ENCODE data around the gene CYB561D1.
"Not testable (repeated sequence)": the region's sequence is repeated elsewhere in the genome, so short reads cannot be mapped to it uniquely, and the experiment has no call there.

Gene CYB561D1

DNA sequence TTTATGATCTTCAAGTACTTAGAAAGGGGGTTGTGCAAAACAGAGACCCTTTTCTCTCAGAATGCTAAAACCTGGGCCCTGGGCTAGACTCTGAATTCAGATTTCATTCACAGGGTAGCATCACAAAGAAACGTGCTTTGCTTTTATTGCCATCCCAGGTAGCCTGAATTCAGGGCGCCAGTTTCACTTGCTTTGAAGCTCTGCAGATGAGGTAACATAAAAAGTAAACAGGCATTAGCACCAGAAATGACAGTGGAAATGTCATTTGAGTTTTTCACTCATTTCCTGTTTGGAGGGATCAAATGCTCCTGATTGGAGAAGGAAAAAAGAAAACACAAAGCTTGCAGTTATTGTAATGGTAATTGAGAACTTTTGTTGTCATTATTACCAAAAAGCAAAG lies 25.0 kb upstream of the CYB561D1 start:
- Histone ChIP-seq H3K4me3 (ENCODE audit: low read depth in 1 of 2, low read length in 2 of 2) (no peak overlapping the region), H3K36me3 (ENCODE audit: control insufficient read depth in 1 of 2, insufficient read depth in 2 of 2, low read length in 2 of 2) (no peaks in the 10 kb centered on the region), H3K9me3 (ENCODE audit: control insufficient read depth in 1 of 2, low read length in 2 of 2) (no peaks in the 10 kb centered on the region), H3K27ac (ENCODE audit: low read length) (no peak overlapping the region), H3K4me1 (ENCODE audit: control insufficient read depth in 1 of 2, insufficient read depth in 2 of 2, low read length in 2 of 2) (peaks cover 0 to 9% of the 10 kb centered on the region in 2 donors), H3K27me3 (ENCODE audit: low read depth, low read length) (peaks cover 5% of the 10 kb centered on the region)

DNA sequence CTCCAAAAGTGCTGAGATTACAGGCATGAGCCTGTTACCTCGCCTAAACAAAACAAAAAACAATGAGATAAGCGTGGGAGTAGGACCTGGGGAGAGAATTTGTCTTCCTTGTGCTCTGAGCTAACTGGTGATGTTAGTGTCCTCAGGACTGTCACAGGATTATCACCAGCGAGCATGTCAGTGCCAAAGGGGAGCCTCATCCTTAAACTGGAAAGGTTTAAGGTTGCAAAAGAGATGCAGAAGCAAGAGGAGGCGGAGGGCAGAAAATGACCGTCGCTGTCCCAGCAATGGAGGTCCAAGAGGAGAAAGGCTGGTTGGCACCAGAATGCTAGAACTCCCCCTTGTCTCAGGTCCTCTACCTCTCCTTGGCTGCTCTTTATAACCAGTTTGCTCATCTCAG lies 23.6 kb upstream of the CYB561D1 start:
- H3K4me1 ChIP-seq (ENCODE audit: control insufficient read depth in 1 of 2, insufficient read depth in 2 of 2, low read length in 2 of 2): peaks cover 0 to 5% of the 10 kb centered on the region in 2 donors
- no peaks in the 10 kb centered on the region for H3K36me3 ChIP-seq (ENCODE audit: control insufficient read depth in 1 of 2, insufficient read depth in 2 of 2, low read length in 2 of 2)
- no peak overlapping the region for H3K4me3 ChIP-seq (ENCODE audit: low read depth in 1 of 2, low read length in 2 of 2)
- H3K27ac ChIP-seq (ENCODE audit: low read length): no peak overlapping the region
- no peaks in the 10 kb centered on the region for H3K9me3 ChIP-seq (ENCODE audit: control insufficient read depth in 1 of 2, low read length in 2 of 2)
- H3K27me3 ChIP-seq (ENCODE audit: low read depth, low read length): peaks cover 5% of the 10 kb centered on the region

DNA sequence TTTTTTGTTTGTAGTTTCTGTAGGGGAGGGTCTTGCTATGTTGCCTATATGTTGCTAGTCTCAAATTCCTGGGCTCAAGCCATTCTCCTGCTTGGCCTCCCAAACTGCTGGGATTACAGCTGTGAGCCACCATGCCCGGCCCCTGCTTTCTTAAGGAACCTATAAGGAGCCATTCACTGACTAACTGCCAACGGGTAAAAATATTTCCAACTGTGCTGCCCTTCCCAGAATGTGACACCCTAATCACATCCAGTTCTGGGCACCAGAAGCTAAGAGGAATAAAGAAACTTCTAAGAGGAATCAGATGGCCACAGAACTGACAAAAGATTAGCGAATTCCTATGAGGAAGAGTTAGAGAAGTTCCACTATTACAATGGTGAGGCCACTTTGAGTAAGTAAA lies 21.1 kb upstream of the CYB561D1 start:
- H3K36me3 ChIP-seq (ENCODE audit: control insufficient read depth in 1 of 2, insufficient read depth in 2 of 2, low read length in 2 of 2): no peaks in the 10 kb centered on the region
- no peaks in the 10 kb centered on the region for H3K9me3 ChIP-seq (ENCODE audit: control insufficient read depth in 1 of 2, low read length in 2 of 2)
- no peaks in the 10 kb centered on the region for H3K27me3 ChIP-seq (ENCODE audit: low read depth, low read length)
- H3K4me1 ChIP-seq (ENCODE audit: control insufficient read depth in 1 of 2, insufficient read depth in 2 of 2, low read length in 2 of 2): peaks cover 0 to 1% of the 10 kb centered on the region in 2 donors
- H3K4me3 ChIP-seq (ENCODE audit: low read depth in 1 of 2, low read length in 2 of 2): no peak overlapping the region
- H3K27ac ChIP-seq (ENCODE audit: low read length): no peak overlapping the region

DNA sequence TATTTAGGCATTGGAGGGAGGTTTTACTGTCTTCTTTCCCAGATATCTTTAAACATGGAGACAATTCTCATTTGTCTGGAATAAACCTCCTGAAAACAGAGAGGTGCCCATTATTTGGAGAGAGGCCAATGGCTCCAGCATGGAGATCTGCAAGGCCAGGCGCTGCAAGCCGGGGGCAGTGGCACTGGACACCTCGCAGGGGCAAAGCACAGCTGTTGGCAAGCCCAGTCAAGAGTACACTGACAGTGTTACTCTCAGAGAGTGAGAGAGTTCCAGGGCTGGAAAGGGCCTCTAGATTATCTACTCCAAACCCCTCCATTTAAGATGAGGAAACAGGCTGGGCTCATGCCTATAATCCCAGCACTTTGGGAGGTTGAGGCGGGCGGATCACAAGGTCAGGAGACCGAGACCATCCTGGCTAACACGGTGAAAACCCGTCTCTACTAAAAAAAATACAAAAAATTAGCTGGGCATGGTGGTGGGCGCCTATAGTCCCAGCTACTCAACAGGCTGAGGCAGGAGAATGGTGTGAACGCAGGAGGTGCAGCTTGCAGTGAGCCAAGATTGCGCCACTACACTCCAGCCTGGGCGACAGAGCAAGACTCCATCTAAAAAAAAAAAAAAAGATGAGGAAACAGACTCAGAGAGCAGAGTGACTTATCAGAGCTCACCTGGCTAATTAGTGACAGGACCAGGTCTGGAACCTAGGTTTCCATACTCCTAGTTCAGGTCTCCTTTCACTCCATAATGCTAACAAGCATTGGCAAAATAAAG lies 20.4 kb upstream of the CYB561D1 start:
- not testable (repeated sequence) for H3K4me1 ChIP-seq (ENCODE audit: control insufficient read depth in 1 of 2, insufficient read depth in 2 of 2, low read length in 2 of 2); H3K4me3 ChIP-seq (ENCODE audit: low read depth in 1 of 2, low read length in 2 of 2); H3K27ac ChIP-seq (ENCODE audit: low read length); H3K36me3 ChIP-seq (ENCODE audit: control insufficient read depth in 1 of 2, insufficient read depth in 2 of 2, low read length in 2 of 2); H3K27me3 ChIP-seq (ENCODE audit: low read depth, low read length); H3K9me3 ChIP-seq (ENCODE audit: control insufficient read depth in 1 of 2, low read length in 2 of 2)

DNA sequence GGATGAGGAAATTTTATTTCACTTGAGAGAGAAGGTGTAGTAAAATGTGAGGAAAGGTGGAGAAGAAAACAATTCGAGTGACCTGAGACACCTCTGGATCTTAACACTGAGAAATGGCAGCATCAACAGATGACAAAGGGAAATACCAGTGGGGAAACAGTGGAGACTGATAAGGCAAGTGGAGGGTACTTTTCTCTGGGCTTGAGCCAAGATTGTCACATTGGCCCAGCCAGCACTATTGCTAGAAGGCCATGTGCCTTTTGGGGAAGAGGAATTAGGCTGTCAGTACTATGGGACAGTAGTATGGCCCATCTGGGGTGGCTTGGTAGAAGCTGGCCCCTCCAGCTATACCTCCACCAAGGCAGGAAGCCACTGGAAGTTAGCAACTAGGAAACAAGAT lies 19.2 kb upstream of the CYB561D1 start:
- no peak overlapping the region for H3K27ac ChIP-seq (ENCODE audit: low read length)
- no peaks in the 10 kb centered on the region for H3K9me3 ChIP-seq (ENCODE audit: control insufficient read depth in 1 of 2, low read length in 2 of 2)
- no peaks in the 10 kb centered on the region for H3K4me1 ChIP-seq (ENCODE audit: control insufficient read depth in 1 of 2, insufficient read depth in 2 of 2, low read length in 2 of 2)
- H3K27me3 ChIP-seq (ENCODE audit: low read depth, low read length): no peaks in the 10 kb centered on the region
- no peak overlapping the region for H3K4me3 ChIP-seq (ENCODE audit: low read depth in 1 of 2, low read length in 2 of 2)
- H3K36me3 ChIP-seq (ENCODE audit: control insufficient read depth in 1 of 2, insufficient read depth in 2 of 2, low read length in 2 of 2): peaks cover 0 to 3% of the 10 kb centered on the region in 2 donors

DNA sequence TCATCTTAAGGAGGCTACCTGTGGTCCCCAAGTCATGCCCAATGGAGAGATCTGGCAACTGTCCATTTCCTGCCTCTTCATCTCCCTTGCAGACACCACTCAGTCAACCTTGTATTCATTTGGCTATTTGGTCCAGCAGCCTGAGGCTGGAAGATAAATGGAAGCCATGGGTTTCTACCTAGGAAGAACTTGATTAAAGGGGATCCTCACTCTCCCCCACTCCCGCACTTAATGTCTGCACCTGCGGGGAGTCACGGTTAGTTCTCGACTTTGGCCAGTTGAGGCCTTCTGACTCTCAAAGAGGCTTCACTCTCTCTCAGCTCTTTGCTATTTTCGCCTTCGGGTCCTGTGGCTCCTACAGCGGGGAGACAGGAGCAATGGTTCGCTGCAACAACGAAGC lies 18.6 kb upstream of the CYB561D1 start:
- no peak overlapping the region for H3K27ac ChIP-seq (ENCODE audit: low read length)

DNA sequence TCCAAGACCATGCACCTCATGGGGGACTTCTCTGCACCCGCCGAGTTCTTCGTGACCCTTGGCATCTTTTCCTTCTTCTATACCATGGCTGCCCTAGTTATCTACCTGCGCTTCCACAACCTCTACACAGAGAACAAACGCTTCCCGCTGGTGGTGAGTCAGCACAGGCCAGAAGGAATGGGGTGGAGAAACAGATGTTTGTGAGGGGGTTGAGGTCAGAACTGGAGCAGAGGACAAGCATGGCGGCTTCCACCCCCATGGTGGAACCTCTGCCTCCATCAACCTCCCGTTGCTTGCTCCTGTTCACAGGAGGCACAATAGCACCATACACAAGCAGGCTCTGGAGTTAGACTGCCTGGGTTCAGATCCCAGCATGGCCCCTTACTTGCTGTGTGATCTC lies 17.1 kb upstream of the CYB561D1 start:
- H3K36me3 ChIP-seq (ENCODE audit: control insufficient read depth in 1 of 2, insufficient read depth in 2 of 2, low read length in 2 of 2): peaks cover 0 to 15% of the 10 kb centered on the region in 2 donors
- no peaks in the 10 kb centered on the region for H3K27me3 ChIP-seq (ENCODE audit: low read depth, low read length)
- H3K27ac ChIP-seq (ENCODE audit: low read length): no peak overlapping the region
- no peaks in the 10 kb centered on the region for H3K4me1 ChIP-seq (ENCODE audit: control insufficient read depth in 1 of 2, insufficient read depth in 2 of 2, low read length in 2 of 2)
- no peak overlapping the region for H3K4me3 ChIP-seq (ENCODE audit: low read depth in 1 of 2, low read length in 2 of 2)
- H3K9me3 ChIP-seq (ENCODE audit: control insufficient read depth in 1 of 2, low read length in 2 of 2): no peaks in the 10 kb centered on the region

More for the DNA sequence above, 18.6 kb upstream of the CYB561D1 start:
- Histone ChIP-seq H3K4me3 (ENCODE audit: low read depth in 1 of 2, low read length in 2 of 2) (no peak overlapping the region), H3K27me3 (ENCODE audit: low read depth, low read length) (no peaks in the 10 kb centered on the region), H3K4me1 (ENCODE audit: control insufficient read depth in 1 of 2, insufficient read depth in 2 of 2, low read length in 2 of 2) (no peaks in the 10 kb centered on the region), H3K36me3 (ENCODE audit: control insufficient read depth in 1 of 2, insufficient read depth in 2 of 2, low read length in 2 of 2) (peaks cover 0 to 8% of the 10 kb centered on the region in 2 donors), H3K9me3 (ENCODE audit: control insufficient read depth in 1 of 2, low read length in 2 of 2) (no peaks in the 10 kb centered on the region)

DNA sequence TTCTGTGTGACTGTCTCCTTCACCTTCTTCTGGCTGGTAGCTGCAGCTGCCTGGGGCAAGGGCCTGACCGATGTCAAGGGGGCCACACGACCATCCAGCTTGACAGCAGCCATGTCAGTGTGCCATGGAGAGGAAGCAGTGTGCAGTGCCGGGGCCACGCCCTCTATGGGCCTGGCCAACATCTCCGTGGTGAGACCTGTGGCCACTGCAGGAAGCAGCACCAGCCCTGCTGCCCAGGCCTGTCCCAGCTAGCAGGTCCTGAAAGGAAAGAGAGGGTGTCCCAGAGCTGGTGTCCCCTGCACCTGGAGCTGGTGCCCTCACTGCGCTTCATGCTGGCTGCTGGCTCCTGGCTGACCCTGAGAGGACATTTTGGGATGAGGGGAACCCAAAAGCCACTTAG lies 16.1 kb upstream of the CYB561D1 start:
- Histone ChIP-seq H3K36me3 (ENCODE audit: control insufficient read depth in 1 of 2, insufficient read depth in 2 of 2, low read length in 2 of 2) (peaks cover 0 to 15% of the 10 kb centered on the region in 2 donors), H3K9me3 (ENCODE audit: control insufficient read depth in 1 of 2, low read length in 2 of 2) (no peaks in the 10 kb centered on the region), H3K4me3 (ENCODE audit: low read depth in 1 of 2, low read length in 2 of 2) (no peak overlapping the region), H3K27ac (ENCODE audit: low read length) (no peak overlapping the region), H3K27me3 (ENCODE audit: low read depth, low read length) (no peaks in the 10 kb centered on the region), H3K4me1 (ENCODE audit: control insufficient read depth in 1 of 2, insufficient read depth in 2 of 2, low read length in 2 of 2) (peaks cover 0 to under 1% of the 10 kb centered on the region in 2 donors)

DNA sequence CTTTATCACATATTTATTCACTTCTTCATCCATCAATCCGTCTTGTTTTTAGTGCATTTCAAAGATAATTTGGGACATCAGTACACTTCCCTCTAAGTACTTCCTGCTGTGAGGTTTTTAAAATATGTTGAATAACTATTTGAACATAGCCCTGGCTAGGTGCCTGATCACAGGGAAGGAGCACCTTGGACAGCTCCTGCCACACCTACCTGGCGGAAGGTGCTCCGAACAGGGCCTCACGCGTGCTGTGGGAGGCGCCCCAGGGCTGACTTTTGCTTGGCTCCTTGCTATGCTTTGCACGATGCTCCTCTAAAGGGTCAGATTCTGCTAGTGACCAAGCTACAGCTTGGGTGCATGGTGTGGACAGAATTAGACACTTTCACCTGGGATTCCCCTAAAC lies 15.1 kb upstream of the CYB561D1 start:
- Histone ChIP-seq H3K36me3 (ENCODE audit: control insufficient read depth in 1 of 2, insufficient read depth in 2 of 2, low read length in 2 of 2) (peaks cover 0 to 15% of the 10 kb centered on the region in 2 donors), H3K9me3 (ENCODE audit: control insufficient read depth in 1 of 2, low read length in 2 of 2) (no peaks in the 10 kb centered on the region), H3K4me3 (ENCODE audit: low read depth in 1 of 2, low read length in 2 of 2) (no peak overlapping the region), H3K27me3 (ENCODE audit: low read depth, low read length) (no peaks in the 10 kb centered on the region), H3K4me1 (ENCODE audit: control insufficient read depth in 1 of 2, insufficient read depth in 2 of 2, low read length in 2 of 2) (peaks cover 3 to 6% of the 10 kb centered on the region in 2 donors), H3K27ac (ENCODE audit: low read length) (no peak overlapping the region)

DNA sequence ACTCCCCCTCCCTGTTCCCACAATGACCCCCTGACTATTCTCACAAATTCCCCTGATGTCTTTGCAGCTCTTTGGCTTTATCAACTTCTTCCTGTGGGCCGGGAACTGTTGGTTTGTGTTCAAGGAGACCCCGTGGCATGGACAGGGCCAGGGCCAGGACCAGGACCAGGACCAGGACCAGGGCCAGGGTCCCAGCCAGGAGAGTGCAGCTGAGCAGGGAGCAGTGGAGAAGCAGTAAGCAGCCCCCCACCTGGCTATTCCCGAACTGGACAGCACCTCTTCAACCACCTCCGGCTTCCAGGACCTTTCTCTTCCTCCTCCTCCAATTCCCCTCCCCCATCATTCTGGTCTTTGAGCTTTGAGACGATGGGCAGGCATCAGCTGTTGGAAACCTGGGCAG lies 14.6 kb upstream of the CYB561D1 start:
- Histone ChIP-seq H3K9me3 (ENCODE audit: control insufficient read depth in 1 of 2, low read length in 2 of 2) (no peaks in the 10 kb centered on the region), H3K4me3 (ENCODE audit: low read depth in 1 of 2, low read length in 2 of 2) (no peak overlapping the region), H3K27ac (ENCODE audit: low read length) (no peak overlapping the region), H3K36me3 (ENCODE audit: control insufficient read depth in 1 of 2, insufficient read depth in 2 of 2, low read length in 2 of 2) (peaks cover 0 to 15% of the 10 kb centered on the region in 2 donors), H3K27me3 (ENCODE audit: low read depth, low read length) (no peaks in the 10 kb centered on the region), H3K4me1 (ENCODE audit: control insufficient read depth in 1 of 2, insufficient read depth in 2 of 2, low read length in 2 of 2) (peaks cover 4 to 7% of the 10 kb centered on the region in 2 donors)

DNA sequence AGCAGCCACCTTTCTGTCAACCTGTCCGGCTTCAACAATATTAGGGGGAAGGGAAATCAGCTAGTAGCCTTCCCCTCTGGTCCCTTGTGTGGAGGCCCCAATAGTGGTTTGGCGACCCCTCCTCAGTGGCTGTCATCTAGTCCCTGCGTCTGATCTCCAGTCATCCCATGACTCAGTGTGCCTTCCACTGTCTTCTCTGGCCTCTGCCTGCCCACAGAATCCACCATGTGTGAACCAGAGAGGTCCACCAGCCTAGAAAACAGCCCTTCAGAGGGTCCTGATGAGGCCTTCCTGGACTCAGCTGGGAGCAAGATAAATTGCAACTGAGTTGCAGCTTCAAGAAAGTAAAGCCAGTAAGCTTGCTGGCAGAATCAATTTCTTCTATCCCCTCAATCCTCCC lies 14.0 kb upstream of the CYB561D1 start:
- Histone ChIP-seq H3K27me3 (ENCODE audit: low read depth, low read length) (no peaks in the 10 kb centered on the region), H3K9me3 (ENCODE audit: control insufficient read depth in 1 of 2, low read length in 2 of 2) (no peaks in the 10 kb centered on the region), H3K4me3 (ENCODE audit: low read depth in 1 of 2, low read length in 2 of 2) (no peak overlapping the region), H3K27ac (ENCODE audit: low read length) (no peak overlapping the region), H3K4me1 (ENCODE audit: control insufficient read depth in 1 of 2, insufficient read depth in 2 of 2, low read length in 2 of 2) (peaks cover 9 to 13% of the 10 kb centered on the region in 2 donors), H3K36me3 (ENCODE audit: control insufficient read depth in 1 of 2, insufficient read depth in 2 of 2, low read length in 2 of 2) (peaks cover 0 to 15% of the 10 kb centered on the region in 2 donors)

DNA sequence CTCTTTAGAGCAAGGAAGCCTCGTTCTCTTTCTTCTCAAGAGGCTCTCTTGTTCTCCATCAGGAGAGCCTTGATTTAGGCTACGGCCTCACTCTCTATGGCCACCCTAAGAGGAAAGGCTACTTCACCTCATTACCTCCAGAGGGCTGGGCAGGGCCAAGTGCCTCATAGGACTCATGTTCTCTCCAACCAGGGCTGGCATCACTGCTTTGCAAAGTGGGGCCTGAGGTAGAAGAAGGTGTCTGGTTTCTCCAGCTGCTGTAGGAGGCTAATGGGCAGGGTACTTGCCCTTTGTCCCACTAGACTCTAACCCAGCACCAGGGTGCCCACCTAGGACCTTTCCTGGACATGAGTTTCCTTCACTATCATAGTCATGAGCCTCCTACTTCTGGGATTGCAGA lies 12.2 kb upstream of the CYB561D1 start:
- Histone ChIP-seq H3K27me3 (ENCODE audit: low read depth, low read length) (no peaks in the 10 kb centered on the region), H3K4me3 (ENCODE audit: low read depth in 1 of 2, low read length in 2 of 2) (no peak overlapping the region), H3K9me3 (ENCODE audit: control insufficient read depth in 1 of 2, low read length in 2 of 2) (no peaks in the 10 kb centered on the region), H3K4me1 (ENCODE audit: control insufficient read depth in 1 of 2, insufficient read depth in 2 of 2, low read length in 2 of 2) (peaks cover 9 to 21% of the 10 kb centered on the region in 2 donors), H3K36me3 (ENCODE audit: control insufficient read depth in 1 of 2, insufficient read depth in 2 of 2, low read length in 2 of 2) (peaks cover 0 to 15% of the 10 kb centered on the region in 2 donors), H3K27ac (ENCODE audit: low read length) (no peak overlapping the region)

Data from muscle layer of duodenum (tissue), 2 donors.